ENCODE results near the gene PRC1.

The PRC1 gene

GRCh38 chr15:90946941-90947576 lies 47.3 kb downstream of the PRC1 start:
- Histone ChIP-seq H3K4me3 (ENCODE audit: low read length) (no peak overlapping the region), H3K27me3 (ENCODE audit: low read depth, low read length) (no peaks in the 10 kb centered on the region), H3K79me2 (ENCODE audit: low read length) (no peaks in the 10 kb centered on the region), H3K9ac (ENCODE audit: low read length) (no peak overlapping the region), H3K27ac (ENCODE audit: low read length) (no peak overlapping the region), H3K4me2 (ENCODE audit: low read length) (no peak overlapping the region), H2AFZ (ENCODE audit: low read depth, low read length) (no peak overlapping the region), H3K4me1 (ENCODE audit: low read length) (no peaks in the 10 kb centered on the region), H4K20me1 (ENCODE audit: insufficient read depth, low read length) (no peaks in the 10 kb centered on the region), H3K36me3 (replicated peaks; ENCODE audit: low read depth, low read length) (peaks cover 63% of the 10 kb centered on the region), H3K9me3 (ENCODE audit: insufficient read depth, low read length) (no peaks in the 10 kb centered on the region)
- TF ChIP-seq CTCF (IDR thresholded peaks at IDR 0.05; ENCODE audit: low read depth, low read length) (no peak), EZH2phosphoT487 (IDR thresholded peaks at IDR 0.05; ENCODE audit: low read depth) (no peak)

- no peak overlapping the region for H3K27ac ChIP-seq (ENCODE audit: low read length)
- no peak overlapping the region for H2AFZ ChIP-seq (ENCODE audit: low read depth, low read length)
- peaks cover 61% of the 10 kb centered on the region for H3K36me3 ChIP-seq (replicated peaks; ENCODE audit: low read depth, low read length)
- H3K9ac ChIP-seq (ENCODE audit: low read length): no peak overlapping the region
- H3K79me2 ChIP-seq (ENCODE audit: low read length): no peaks in the 10 kb centered on the region
- H3K27me3 ChIP-seq (ENCODE audit: low read depth, low read length): no peaks in the 10 kb centered on the region
- no peaks in the 10 kb centered on the region for H3K4me1 ChIP-seq (ENCODE audit: low read length)
- no peaks in the 10 kb centered on the region for H4K20me1 ChIP-seq (ENCODE audit: insufficient read depth, low read length)
- no peak overlapping the region for H3K4me3 ChIP-seq (ENCODE audit: low read length)
- TF ChIP-seq EZH2phosphoT487 (IDR thresholded peaks at IDR 0.05; ENCODE audit: low read depth) (no peak), CTCF (IDR thresholded peaks at IDR 0.05; ENCODE audit: low read depth, low read length) (no peak)
- no peak overlapping the region for H3K4me2 ChIP-seq (ENCODE audit: low read length)
- H3K9me3 ChIP-seq (ENCODE audit: insufficient read depth, low read length): no peaks in the 10 kb centered on the region
These were observed 47.8 kb downstream of the PRC1 start for GRCh38 chr15:90946538-90946937.

GRCh38 chr15:90945091-90945490 lies 49.2 kb downstream of the PRC1 start:
- no peak overlapping the region for H2AFZ ChIP-seq (ENCODE audit: low read depth, low read length)
- H3K79me2 ChIP-seq (ENCODE audit: low read length): no peaks in the 10 kb centered on the region
- H3K4me3 ChIP-seq (ENCODE audit: low read length): no peak overlapping the region
- H3K4me1 ChIP-seq (ENCODE audit: low read length): no peaks in the 10 kb centered on the region
- H3K36me3 ChIP-seq (replicated peaks; ENCODE audit: low read depth, low read length): peaks cover 61% of the 10 kb centered on the region
- H3K4me2 ChIP-seq (ENCODE audit: low read length): no peak overlapping the region
- no peaks in the 10 kb centered on the region for H3K27me3 ChIP-seq (ENCODE audit: low read depth, low read length)
- H4K20me1 ChIP-seq (ENCODE audit: insufficient read depth, low read length): no peaks in the 10 kb centered on the region
- no peak overlapping the region for H3K9ac ChIP-seq (ENCODE audit: low read length)
- TF ChIP-seq CTCF (IDR thresholded peaks at IDR 0.05; ENCODE audit: low read depth, low read length): no peak
- no peak for TF ChIP-seq EZH2phosphoT487 (IDR thresholded peaks at IDR 0.05; ENCODE audit: low read depth)
- H3K27ac ChIP-seq (ENCODE audit: low read length): no peak overlapping the region
- H3K9me3 ChIP-seq (ENCODE audit: insufficient read depth, low read length): no peaks in the 10 kb centered on the region

GRCh38 chr15:90942354-90943120 lies 51.8 kb downstream of the PRC1 start:
- Histone ChIP-seq H3K4me2 (ENCODE audit: low read length) (no peak overlapping the region), H2AFZ (ENCODE audit: low read depth, low read length) (no peak overlapping the region), H4K20me1 (ENCODE audit: insufficient read depth, low read length) (no peaks in the 10 kb centered on the region), H3K27ac (ENCODE audit: low read length) (no peak overlapping the region), H3K4me1 (ENCODE audit: low read length) (no peaks in the 10 kb centered on the region), H3K27me3 (ENCODE audit: low read depth, low read length) (no peaks in the 10 kb centered on the region), H3K9me3 (ENCODE audit: insufficient read depth, low read length) (no peaks in the 10 kb centered on the region), H3K4me3 (ENCODE audit: low read length) (no peak overlapping the region), H3K36me3 (replicated peaks; ENCODE audit: low read depth, low read length) (peaks cover 61% of the 10 kb centered on the region), H3K79me2 (ENCODE audit: low read length) (no peaks in the 10 kb centered on the region), H3K9ac (ENCODE audit: low read length) (no peak overlapping the region)
- TF ChIP-seq CTCF (IDR thresholded peaks at IDR 0.05; ENCODE audit: low read depth, low read length) (no peak), EZH2phosphoT487 (IDR thresholded peaks at IDR 0.05; ENCODE audit: low read depth) (no peak)
